ENCODE data around the gene KBTBD4. TPM values are rescaled to one million over a fixed set of nuclear protein-coding genes. Genes with fewer than 3 reads are reported as not detected.

KBTBD4 gene
- polyA plus RNA-seq, 1 experiment: 25.5 TPM

DNA sequence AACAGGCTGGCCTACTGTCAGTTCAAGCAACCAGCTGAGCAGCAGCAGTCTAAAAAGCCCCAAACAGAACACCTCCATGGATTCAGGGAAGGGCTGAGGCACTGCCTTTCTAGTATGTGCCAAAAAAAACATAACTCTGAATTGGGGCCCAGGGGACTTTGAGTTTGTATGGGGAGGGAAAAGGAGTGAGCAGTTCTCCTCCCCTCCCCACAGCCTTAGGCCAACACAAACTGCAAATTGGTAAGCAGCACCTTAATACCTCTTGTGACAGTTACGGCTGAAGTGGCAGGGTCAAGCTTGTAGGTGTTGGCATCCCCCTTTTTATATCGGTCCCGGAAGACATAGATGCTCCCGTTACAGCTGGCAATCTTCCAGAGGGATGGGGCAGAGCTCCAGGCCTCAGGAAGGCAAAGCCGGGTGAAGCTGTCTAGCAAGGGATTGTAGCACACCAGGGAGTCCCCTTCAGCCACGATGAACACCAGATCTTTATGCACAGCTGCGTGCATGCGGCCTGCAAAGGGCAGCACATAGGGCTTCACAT is 6.0 kb downstream of the KBTBD4 start:
- DNase-seq (ENCODE audit: low read depth): no peak
- TF ChIP-seq, protein P1, sequence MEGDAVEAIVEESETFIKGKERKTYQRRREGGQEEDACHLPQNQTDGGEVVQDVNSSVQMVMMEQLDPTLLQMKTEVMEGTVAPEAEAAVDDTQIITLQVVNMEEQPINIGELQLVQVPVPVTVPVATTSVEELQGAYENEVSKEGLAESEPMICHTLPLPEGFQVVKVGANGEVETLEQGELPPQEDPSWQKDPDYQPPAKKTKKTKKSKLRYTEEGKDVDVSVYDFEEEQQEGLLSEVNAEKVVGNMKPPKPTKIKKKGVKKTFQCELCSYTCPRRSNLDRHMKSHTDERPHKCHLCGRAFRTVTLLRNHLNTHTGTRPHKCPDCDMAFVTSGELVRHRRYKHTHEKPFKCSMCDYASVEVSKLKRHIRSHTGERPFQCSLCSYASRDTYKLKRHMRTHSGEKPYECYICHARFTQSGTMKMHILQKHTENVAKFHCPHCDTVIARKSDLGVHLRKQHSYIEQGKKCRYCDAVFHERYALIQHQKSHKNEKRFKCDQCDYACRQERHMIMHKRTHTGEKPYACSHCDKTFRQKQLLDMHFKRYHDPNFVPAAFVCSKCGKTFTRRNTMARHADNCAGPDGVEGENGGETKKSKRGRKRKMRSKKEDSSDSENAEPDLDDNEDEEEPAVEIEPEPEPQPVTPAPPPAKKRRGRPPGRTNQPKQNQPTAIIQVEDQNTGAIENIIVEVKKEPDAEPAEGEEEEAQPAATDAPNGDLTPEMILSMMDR (IDR thresholded peaks at IDR 0.05; ENCODE audit: insufficient read depth, low read depth, low read length): no peak
- no peaks in the 10 kb centered on the region for H3K27me3 ChIP-seq (ENCODE audit: control insufficient read depth, insufficient read depth, low read length)
- CTCF ChIA-PET: interaction anchor here (1.2 kb wide), 1 partner anchor 44 kb away, joined by 3 read pairs; no protein-coding TSS in a partner anchor
- POLR2A ChIA-PET: no interaction called here
- H3K36me3 ChIP-seq (ENCODE audit: control insufficient read depth, insufficient read depth, low read length): peaks cover 11% of the 10 kb centered on the region
- H3K4me3 ChIP-seq (ENCODE audit: low read depth, low read length): no peak overlapping the region

DNA sequence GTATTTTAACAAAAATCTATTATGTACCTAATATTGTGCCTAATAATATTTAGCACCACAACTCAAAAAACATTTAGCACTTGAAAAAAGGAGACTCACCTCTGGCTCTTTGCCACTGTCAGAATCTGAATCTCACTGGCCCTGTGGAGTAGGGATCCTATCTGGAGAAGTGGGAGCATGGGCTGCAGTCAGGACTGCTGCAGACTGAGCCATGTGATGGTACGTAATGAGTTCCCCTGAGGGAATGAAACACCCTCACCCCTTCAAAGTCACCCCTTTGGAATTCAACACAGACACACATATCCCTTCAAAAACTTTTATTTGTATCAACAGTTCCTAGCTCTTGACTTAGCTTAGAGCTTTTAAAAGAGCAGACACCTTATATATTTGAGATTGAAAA is 6.9 kb downstream of the KBTBD4 start:
- peaks cover 11% of the 10 kb centered on the region for H3K36me3 ChIP-seq (ENCODE audit: control insufficient read depth, insufficient read depth, low read length)
- ChIA-PET POLR2A (no interaction called here), CTCF (interaction anchor here (1.2 kb wide), 1 partner anchor 45 kb away, joined by 3 read pairs; no protein-coding TSS in a partner anchor)
- DNase-seq (ENCODE audit: low read depth): peak; percentile 42
- H3K27me3 ChIP-seq (ENCODE audit: control insufficient read depth, insufficient read depth, low read length): no peaks in the 10 kb centered on the region
- TF ChIP-seq, protein P1 (IDR thresholded peaks at IDR 0.05; ENCODE audit: insufficient read depth, low read depth, low read length): no peak
- no peak overlapping the region for H3K4me3 ChIP-seq (ENCODE audit: low read depth, low read length)

DNA sequence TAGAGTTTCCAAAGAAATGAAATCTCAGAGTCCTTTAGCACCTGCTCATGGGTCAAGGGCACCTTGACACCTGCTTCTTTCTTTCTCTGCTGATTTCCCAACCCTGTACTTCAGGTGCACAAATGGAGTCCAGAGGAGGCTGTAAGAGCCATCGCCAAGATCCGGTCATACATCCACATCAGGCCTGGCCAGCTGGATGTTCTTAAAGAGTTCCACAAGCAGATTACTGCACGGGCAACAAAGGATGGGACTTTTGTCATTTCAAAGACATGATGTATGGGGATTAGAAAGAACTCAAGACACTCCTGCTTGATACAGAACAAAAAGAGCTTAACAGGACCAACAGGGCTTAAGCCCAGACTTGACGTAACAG is 7.4 kb downstream of the KBTBD4 start:
- peaks cover 11% of the 10 kb centered on the region for H3K36me3 ChIP-seq (ENCODE audit: control insufficient read depth, insufficient read depth, low read length)
- no peak for DNase-seq (ENCODE audit: low read depth)
- ChIA-PET CTCF (no interaction called here), POLR2A (no interaction called here)
- H3K27me3 ChIP-seq (ENCODE audit: control insufficient read depth, insufficient read depth, low read length): no peaks in the 10 kb centered on the region
- TF ChIP-seq, protein P1 (IDR thresholded peaks at IDR 0.05; ENCODE audit: insufficient read depth, low read depth, low read length): no peak
- no peak overlapping the region for H3K4me3 ChIP-seq (ENCODE audit: low read depth, low read length)

DNA sequence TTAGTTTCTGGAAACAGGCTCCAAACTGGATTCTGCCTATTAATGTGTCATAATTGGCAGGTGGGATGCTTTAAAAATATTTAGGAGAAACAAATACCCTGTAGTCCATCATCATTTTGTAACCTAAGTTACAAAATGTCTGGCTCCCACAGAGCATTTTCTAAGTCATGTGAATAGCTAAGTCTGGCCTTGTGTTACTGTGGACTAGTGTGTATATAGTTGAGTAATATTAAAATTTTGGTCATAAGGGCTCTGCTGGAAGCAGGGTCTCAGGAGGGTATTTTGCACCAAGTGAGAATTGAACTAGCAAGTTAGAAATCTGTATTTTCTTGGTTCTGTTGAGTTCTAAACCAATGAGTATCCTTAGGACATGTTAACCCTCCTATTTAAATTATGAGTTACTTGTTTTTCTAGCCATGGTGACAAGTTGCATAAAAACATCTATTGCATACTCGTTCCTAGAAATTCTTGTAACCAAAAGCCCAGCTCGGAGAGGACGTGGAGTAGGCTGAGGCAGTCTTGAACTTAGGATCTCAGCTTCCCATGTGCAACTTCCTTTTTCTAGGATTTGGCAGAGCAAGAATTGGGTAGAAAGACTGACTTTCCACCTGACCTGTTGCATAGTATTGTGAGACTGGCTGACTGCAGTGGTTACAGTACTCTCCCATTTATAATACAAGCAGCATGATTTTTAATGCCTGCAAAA is 8.0 kb downstream of the KBTBD4 start:
- Histone ChIP-seq H3K36me3 (ENCODE audit: control insufficient read depth, insufficient read depth, low read length) (peaks cover 11% of the 10 kb centered on the region), H3K27me3 (ENCODE audit: control insufficient read depth, insufficient read depth, low read length) (no peaks in the 10 kb centered on the region), H3K4me3 (ENCODE audit: low read depth, low read length) (no peak overlapping the region)
- TF ChIP-seq, protein P1 (IDR thresholded peaks at IDR 0.05; ENCODE audit: insufficient read depth, low read depth, low read length): no peak
- CTCF ChIA-PET: no interaction called here
- no peak for DNase-seq (ENCODE audit: low read depth)
- POLR2A ChIA-PET: interaction anchor here (0.6 kb wide), 1 partner anchor 39 kb away, joined by 3 read pairs; no protein-coding TSS in a partner anchor

DNA sequence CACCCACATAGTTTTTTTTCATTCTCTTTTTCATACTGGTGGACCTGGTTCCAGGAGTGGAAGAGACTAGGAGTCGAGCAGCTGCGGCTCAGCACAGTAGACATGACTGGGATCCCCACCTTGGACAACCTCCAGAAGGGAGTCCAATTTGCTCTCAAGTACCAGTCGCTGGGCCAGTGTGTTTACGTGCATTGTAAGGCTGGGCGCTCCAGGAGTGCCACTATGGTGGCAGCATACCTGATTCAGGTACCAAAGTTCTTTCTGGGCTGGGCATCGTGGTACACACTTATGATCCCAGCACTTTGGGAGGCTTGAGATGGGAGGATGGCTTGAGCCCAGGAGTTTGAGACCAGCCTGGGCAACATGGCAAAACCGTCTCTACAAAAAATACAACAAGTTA is 9.1 kb downstream of the KBTBD4 start:
- ChIA-PET POLR2A (no interaction called here), CTCF (no interaction called here)

More for the DNA sequence above, 9.1 kb downstream of the KBTBD4 start:
- Histone ChIP-seq H3K27me3 (ENCODE audit: control insufficient read depth, insufficient read depth, low read length) (no peaks in the 10 kb centered on the region), H3K36me3 (ENCODE audit: control insufficient read depth, insufficient read depth, low read length) (peaks cover 8% of the 10 kb centered on the region), H3K4me3 (ENCODE audit: low read depth, low read length) (no peak overlapping the region)
- TF ChIP-seq, protein P1 (IDR thresholded peaks at IDR 0.05; ENCODE audit: insufficient read depth, low read depth, low read length): no peak
- no peak for DNase-seq (ENCODE audit: low read depth)
